Smooth muscle cell (in vitro differentiated cells): ENCODE data around the gene OTOR. TPM values are rescaled to one million over a fixed set of nuclear protein-coding genes. Genes with fewer than 3 reads are reported as not detected.

Experiments
- DNase-seq: peaks from one replicate; lab custom pipeline; 2025; ENCODE audit not compliant: unreplicated experiment; lab: John Stamatoyannopoulos, UW
- H2AFZ ChIP-seq: fragments of 200-600 bp; sonication (generic); 2 replicates; pipeline ENCODE4 v1.6.0; 2016; ENCODE audit warnings: antibody characterized with exemption, low read depth, mild to moderate bottlenecking
- H3F3A ChIP-seq: fragments of 200-600 bp; sonication (generic); 2 replicates; pipeline ENCODE4 v1.6.0; 2017; ENCODE audit warnings: antibody characterized with exemption, low read depth
- H3K27ac ChIP-seq: fragments of 200-600 bp; sonication (generic); 2 replicates; pipeline ENCODE4 v1.5.1; 2016; ENCODE audit warnings: low read depth, mild to moderate bottlenecking
- H3K27me3 ChIP-seq: fragments of 200-600 bp; sonication (generic); 2 replicates; pipeline ENCODE4 v1.6.1; 2016; ENCODE audit warnings: low read depth, mild to moderate bottlenecking
- H3K36me3 ChIP-seq: fragments of 200-600 bp; sonication (generic); 2 replicates; pipeline ENCODE4 v1.5.1; 2016; ENCODE audit warnings: low read depth
- H3K4me1 ChIP-seq: fragments of 200-600 bp; sonication (generic); 2 replicates; pipeline ENCODE4 v1.5.1; 2016; ENCODE audit warnings: low read depth
- H3K4me2 ChIP-seq: fragments of 200-600 bp; sonication (generic); 2 replicates; pipeline ENCODE4 v1.6.0; 2016; ENCODE audit warnings: mild to moderate bottlenecking
- H3K4me3 ChIP-seq: fragments of 200-600 bp; sonication (generic); 2 replicates; pipeline ENCODE4 v1.5.1; 2016; ENCODE audit warnings: mild to moderate bottlenecking
- H3K79me2 ChIP-seq: fragments of 200-600 bp; sonication (generic); 2 replicates; pipeline ENCODE4 v1.6.0; 2016; ENCODE audit warnings: low read depth, mild to moderate bottlenecking
- H3K9ac ChIP-seq: fragments of 200-600 bp; sonication (generic); 2 replicates; pipeline ENCODE4 v1.6.0; 2016; ENCODE audit warnings: low read depth
- H3K9me3 ChIP-seq: fragments of 200-600 bp; sonication (generic); replicated peaks from 2 replicates; pipeline ENCODE4 v1.5.1; 2016; ENCODE audit warnings: low read depth
- H4K20me1 ChIP-seq: fragments of 200-600 bp; sonication (generic); 2 replicates; pipeline ENCODE4 v1.6.0; 2016; ENCODE audit warnings: low read depth
- CTCF ChIP-seq: fragments of 200-600 bp; sonication (generic); IDR thresholded peaks from 2 replicates; pipeline ENCODE4 v1.5.1; 2017; ENCODE audit warnings: borderline replicate concordance, mild to moderate bottlenecking, antibody characterized with exemption; ENCODE audit not compliant: insufficient read depth, poor library complexity, severe bottlenecking
- WGBS: methylation state at CpG from one replicate; pipeline ENCODE4 v1.1.7; 2016; ENCODE audit warnings: low lambda C conversion rate; 5-methylcytosine and 5-hydroxymethylcytosine counted together
- polyA plus RNA-seq: library from polyadenylated mRNA; unstranded; fragments of >200 nt; fragmentation: Nextera tagmentation; extraction: Ambion mirVana; gene quantifications from 2 replicates; pipeline ENCODE4 v1.2.1, GENCODE V29; 2016
- total RNA-seq: library from RNA; depleted of rRNA; stranded (reverse); fragments of >200 nt; gene quantifications from 2 replicates; pipeline ENCODE4 v1.2.3, GENCODE V29; 2014

The OTOR gene
- total and polyA plus RNA-seq, 2 experiments from 2014 or later = not detected

GRCh38 chr20:16711661-16712258, 36.4 kb upstream of the OTOR start:
- 89% methylated on average over 4 of the region's 4 CpGs for WGBS
- no peak for DNase-seq

DNA sequence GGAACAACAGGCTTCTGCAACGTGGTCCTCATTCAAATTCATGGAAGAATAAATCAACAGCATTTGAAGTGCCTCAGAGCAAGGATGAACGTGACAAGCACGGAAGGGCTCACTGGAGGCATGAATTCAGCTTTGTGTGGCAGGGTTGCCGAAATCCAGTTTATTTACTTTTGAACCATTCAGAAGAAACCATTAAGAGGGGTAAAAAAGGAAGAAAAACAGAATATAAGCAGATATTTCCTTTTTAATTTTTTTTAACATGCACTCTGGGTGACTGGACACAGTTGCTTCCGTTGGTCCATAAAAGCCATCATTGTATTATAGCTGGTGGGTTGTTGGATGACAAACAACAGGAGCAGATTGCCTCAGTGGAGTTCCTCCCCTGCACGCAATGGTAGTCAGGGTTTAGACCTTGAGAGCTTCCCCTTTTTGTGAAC, 35.6 kb upstream of the OTOR start:
- H3K79me2 ChIP-seq = no peaks in the 10 kb centered on the region
- DNase-seq = no peak
- H3K27me3 ChIP-seq = no peaks in the 10 kb centered on the region
- H4K20me1 ChIP-seq = no peaks in the 10 kb centered on the region
- H3K4me1 ChIP-seq = no peaks in the 10 kb centered on the region
- no peaks in the 10 kb centered on the region for H3K9me3 ChIP-seq
- H3K36me3 ChIP-seq = no peaks in the 10 kb centered on the region
- H3K27ac ChIP-seq = no peak overlapping the region
- H3K4me2 ChIP-seq = no peak overlapping the region
- TF ChIP-seq CTCF = no peak
- H3K4me3 ChIP-seq = no peak overlapping the region
- no peak overlapping the region for H2AFZ ChIP-seq
- WGBS = 85% methylated on average over 6 of the region's 6 CpGs
- H3F3A ChIP-seq = no peaks in the 10 kb centered on the region
- no peak overlapping the region for H3K9ac ChIP-seq

More at GRCh38 chr20:16711661-16712258, 36.4 kb upstream of the OTOR start:
- no peak overlapping the region for H3K9ac ChIP-seq
- H3K27me3 ChIP-seq = no peaks in the 10 kb centered on the region
- no peak overlapping the region for H3K4me2 ChIP-seq
- H3K4me1 ChIP-seq = no peaks in the 10 kb centered on the region
- H2AFZ ChIP-seq = no peak overlapping the region
- H3K27ac ChIP-seq = no peak overlapping the region
- H3K4me3 ChIP-seq = no peak overlapping the region
- TF ChIP-seq CTCF = no peak
- H3K36me3 ChIP-seq = no peaks in the 10 kb centered on the region
- no peaks in the 10 kb centered on the region for H3K9me3 ChIP-seq
- no peaks in the 10 kb centered on the region for H3K79me2 ChIP-seq
- no peaks in the 10 kb centered on the region for H4K20me1 ChIP-seq
- no peaks in the 10 kb centered on the region for H3F3A ChIP-seq

DNA sequence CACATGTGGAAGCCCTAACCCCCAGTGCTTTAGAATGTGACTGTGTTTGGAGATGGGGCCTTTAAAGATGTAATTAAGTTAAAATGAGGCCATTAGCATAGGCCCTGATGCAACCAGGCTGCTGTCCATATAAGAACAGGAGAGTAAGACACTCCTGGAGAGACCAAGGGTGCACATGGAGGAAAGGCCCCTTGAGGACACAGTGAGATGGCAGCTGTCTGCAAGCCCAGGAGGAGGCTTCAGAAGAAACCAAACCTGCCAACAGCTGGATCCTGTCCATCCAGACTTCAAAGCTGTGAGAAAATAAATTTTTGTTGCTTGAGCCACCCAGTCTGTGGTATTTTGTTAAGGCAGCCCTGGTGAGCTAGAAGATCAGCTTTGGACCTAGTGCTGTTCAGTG, 35.1 kb upstream of the OTOR start:
- no peak overlapping the region for H2AFZ ChIP-seq
- no peak for DNase-seq
- H3K79me2 ChIP-seq = no peaks in the 10 kb centered on the region
- H3F3A ChIP-seq = no peaks in the 10 kb centered on the region
- H3K9me3 ChIP-seq = no peaks in the 10 kb centered on the region
- TF ChIP-seq CTCF = no peak
- H3K4me3 ChIP-seq = no peak overlapping the region
- no peaks in the 10 kb centered on the region for H3K27me3 ChIP-seq
- H3K4me2 ChIP-seq = no peak overlapping the region
- no peaks in the 10 kb centered on the region for H4K20me1 ChIP-seq
- no peaks in the 10 kb centered on the region for H3K36me3 ChIP-seq
- no peaks in the 10 kb centered on the region for H3K4me1 ChIP-seq
- no peak overlapping the region for H3K9ac ChIP-seq
- H3K27ac ChIP-seq = no peak overlapping the region

DNA sequence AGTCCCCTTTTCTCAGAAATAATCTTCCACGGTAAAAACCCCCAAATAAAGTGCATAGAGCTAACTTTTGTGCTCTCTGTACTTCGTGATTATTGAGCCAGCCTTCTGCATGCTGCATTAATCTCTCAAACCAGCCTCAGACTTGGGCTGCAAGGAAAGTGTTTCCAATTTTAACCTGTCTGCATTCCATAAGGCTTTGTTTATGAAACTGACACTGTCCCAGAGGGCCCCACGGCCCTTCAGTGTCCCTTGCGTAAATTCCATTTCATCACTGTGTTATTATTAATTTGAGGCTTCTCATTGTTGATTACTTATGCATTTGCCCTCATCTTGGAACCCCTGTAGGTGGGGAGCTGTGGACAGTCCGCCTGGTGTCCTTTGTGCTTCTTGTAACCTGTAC, 33.9 kb upstream of the OTOR start:
- H3K4me3 ChIP-seq = no peak overlapping the region
- no peak for DNase-seq
- H4K20me1 ChIP-seq = no peaks in the 10 kb centered on the region
- H3K4me1 ChIP-seq = no peaks in the 10 kb centered on the region
- H3K27ac ChIP-seq = no peak overlapping the region
- WGBS = 87% methylated on average over 5 of the region's 5 CpGs
- H2AFZ ChIP-seq = no peak overlapping the region
- H3K79me2 ChIP-seq = no peaks in the 10 kb centered on the region
- no peaks in the 10 kb centered on the region for H3K9me3 ChIP-seq
- no peaks in the 10 kb centered on the region for H3K27me3 ChIP-seq
- no peaks in the 10 kb centered on the region for H3K36me3 ChIP-seq
- H3F3A ChIP-seq = no peaks in the 10 kb centered on the region
- TF ChIP-seq CTCF = no peak
- H3K4me2 ChIP-seq = no peak overlapping the region
- H3K9ac ChIP-seq = no peak overlapping the region
